ENCODE measurements around the gene SPAST. TPM values are rescaled to one million over a fixed set of nuclear protein-coding genes. Genes with fewer than 3 reads are reported as not detected.

Gene SPAST
- total RNA-seq, 1 experiment from 2014 or later, result 32.8 TPM

- no peak overlapping the region for H3K56ac ChIP-seq (ENCODE audit: insufficient read length, low read depth, low read length)
- Mint-ChIP-seq H3K9me3 (no peaks in the 10 kb centered on the region), H3K36me3 (ENCODE audit: insufficient read depth in 1 of 3, low read depth in 3 of 3) (peaks cover 7 to 39% (median 39%) of the 10 kb centered on the region in 3 experiments; a peak in 6 of 7 replicates), H3K4me3 (no peak overlapping the region), H3K4me1 (no peaks in the 10 kb centered on the region), H3K27me3 (ENCODE audit: low read depth) (no peaks in the 10 kb centered on the region), H3K27ac (no peak overlapping the region)
- H4K5ac ChIP-seq (ENCODE audit: insufficient read length, low read depth, low read length), result no peak overlapping the region
- no peak overlapping the region for H3K14ac ChIP-seq (ENCODE audit: insufficient read depth, low read length)
- H3K4me2 ChIP-seq (ENCODE audit: insufficient read depth, insufficient read length, low read length), result no peak overlapping the region
- WGBS (ENCODE audit: extremely low coverage, insufficient read length, low lambda C conversion rate), result no CpG with 5 or more reads among the region's 2 CpGs
- H3T11ph ChIP-seq (ENCODE audit: low read length), result no peak overlapping the region
- no peak for TF ChIP-seq CTCF (conservative IDR thresholded peaks at IDR 0.05)
- no peaks in the 10 kb centered on the region for H3K23me2 ChIP-seq (ENCODE audit: insufficient read length, low read depth, low read length, poor library complexity, severe bottlenecking)
- no peak overlapping the region for H2BK120ac ChIP-seq (ENCODE audit: low read depth, low read length, poor library complexity, severe bottlenecking)
- H3K18ac ChIP-seq (ENCODE audit: insufficient read length, low read depth, low read length), result no peak overlapping the region
- no peak overlapping the region for H3K9ac ChIP-seq (ENCODE audit: extremely low read depth, insufficient read length, low read length)
- no peaks in the 10 kb centered on the region for H3K9me3 ChIP-seq (ENCODE audit: control insufficient read depth, low read depth, low read length)
- DNase-seq, result no peak
- no peaks in the 10 kb centered on the region for H3K4me1 ChIP-seq (ENCODE audit: insufficient read depth, low read length)
- H3K4ac ChIP-seq (ENCODE audit: low read depth, low read length), result no peak overlapping the region
- no peak overlapping the region for H3K27ac ChIP-seq (ENCODE audit: insufficient read length, low read depth, low read length)
- no peak overlapping the region for H3K23ac ChIP-seq (ENCODE audit: insufficient read length, low read depth, low read length)
- no peak overlapping the region for H4K8ac ChIP-seq (replicated peaks; ENCODE audit: insufficient read length, low read depth, low read length)
- H2AK5ac ChIP-seq (ENCODE audit: insufficient read length, low read length), result no peak overlapping the region
- H3K27me3 ChIP-seq (ENCODE audit: insufficient read depth, low read length), result no peaks in the 10 kb centered on the region
- H2BK15ac ChIP-seq (ENCODE audit: low read depth, low read length), result no peak overlapping the region
- H4K91ac ChIP-seq (ENCODE audit: insufficient read length, low read depth, low read length), result no peak overlapping the region
- H3K79me1 ChIP-seq (ENCODE audit: insufficient read depth, low read depth, low read length, poor library complexity, severe bottlenecking), result peaks cover 2% of the 10 kb centered on the region
- no peaks in the 10 kb centered on the region for H3K79me2 ChIP-seq (ENCODE audit: insufficient read depth, low read length)
- no peak overlapping the region for H2BK5ac ChIP-seq (ENCODE audit: insufficient read length, low read length)
- no peak overlapping the region for H2AFZ ChIP-seq (ENCODE audit: low read length)
- H2BK20ac ChIP-seq (ENCODE audit: low read depth, low read length, poor library complexity, severe bottlenecking), result no peak overlapping the region
- no peaks in the 10 kb centered on the region for H4K20me1 ChIP-seq (ENCODE audit: control insufficient read depth, insufficient read depth, insufficient read length)
- no peak overlapping the region for H2BK12ac ChIP-seq (ENCODE audit: insufficient read length, low read depth, low read length)
Observed at GRCh38 chr2:32172870-32173269, 109.5 kb downstream of the SPAST start.

Measured in H9 (cell line).